Uterus (tissue), 2 donors: ENCODE data around the gene MOSPD3.

Source experiments
- POLR2A ChIP-seq, 2 donors: fragments of 450-650 bp; IDR thresholded peaks; one replicate each; pipeline ENCODE4 v1.6.1; 2016; ENCODE audit warnings: antibody characterized with exemption in 2 of 2, mild to moderate bottlenecking in 1 of 2, moderate library complexity in 1 of 2
- TF ChIP-seq, protein P1 (sequence below), 4 experiments: fragments of 200-600 bp in 2 of 4; fragments of 450-650 bp in 2 of 4; sonication (generic) in 2 of 4; IDR thresholded peaks; one replicate each; pipeline ENCODE4 v1.5.1; 2016 to 2019; ENCODE audit warnings: antibody characterized with exemption in 4 of 4, mild to moderate bottlenecking in 2 of 4, moderate library complexity in 1 of 4

DNA sequence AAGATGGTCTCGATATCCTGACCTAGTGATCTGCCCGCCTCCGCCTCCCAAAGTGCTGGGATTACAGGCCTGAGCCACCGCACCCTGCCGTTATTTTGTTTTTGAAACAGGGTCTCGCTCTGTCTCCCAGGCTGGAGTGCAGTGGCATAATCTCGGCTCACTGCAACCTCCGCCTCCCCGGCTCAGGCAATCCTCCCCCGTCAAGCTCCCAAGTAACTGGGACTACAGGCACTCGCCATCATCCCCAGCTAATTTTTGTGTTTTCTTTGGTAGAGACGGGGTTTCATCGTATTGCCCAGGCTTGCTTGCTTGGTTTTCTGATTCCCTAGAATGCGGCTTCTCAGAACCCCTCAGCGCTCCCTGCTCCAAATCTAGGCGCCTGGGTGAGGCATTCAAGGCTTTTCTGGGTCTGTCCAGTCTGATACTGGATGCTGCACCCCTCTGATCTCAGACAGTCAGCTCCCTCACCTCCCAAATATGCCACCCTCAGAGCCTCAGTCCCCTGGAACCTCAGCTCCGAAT lies 27.7 kb downstream of the MOSPD3 start:
- TF ChIP-seq, protein P1, sequence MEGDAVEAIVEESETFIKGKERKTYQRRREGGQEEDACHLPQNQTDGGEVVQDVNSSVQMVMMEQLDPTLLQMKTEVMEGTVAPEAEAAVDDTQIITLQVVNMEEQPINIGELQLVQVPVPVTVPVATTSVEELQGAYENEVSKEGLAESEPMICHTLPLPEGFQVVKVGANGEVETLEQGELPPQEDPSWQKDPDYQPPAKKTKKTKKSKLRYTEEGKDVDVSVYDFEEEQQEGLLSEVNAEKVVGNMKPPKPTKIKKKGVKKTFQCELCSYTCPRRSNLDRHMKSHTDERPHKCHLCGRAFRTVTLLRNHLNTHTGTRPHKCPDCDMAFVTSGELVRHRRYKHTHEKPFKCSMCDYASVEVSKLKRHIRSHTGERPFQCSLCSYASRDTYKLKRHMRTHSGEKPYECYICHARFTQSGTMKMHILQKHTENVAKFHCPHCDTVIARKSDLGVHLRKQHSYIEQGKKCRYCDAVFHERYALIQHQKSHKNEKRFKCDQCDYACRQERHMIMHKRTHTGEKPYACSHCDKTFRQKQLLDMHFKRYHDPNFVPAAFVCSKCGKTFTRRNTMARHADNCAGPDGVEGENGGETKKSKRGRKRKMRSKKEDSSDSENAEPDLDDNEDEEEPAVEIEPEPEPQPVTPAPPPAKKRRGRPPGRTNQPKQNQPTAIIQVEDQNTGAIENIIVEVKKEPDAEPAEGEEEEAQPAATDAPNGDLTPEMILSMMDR (IDR thresholded peaks at IDR 0.05), result no peak
- TF ChIP-seq POLR2A (IDR thresholded peaks at IDR 0.05), result no peak
